ENCODE results near the gene ZP1. TPM values are rescaled to one million over a fixed set of nuclear protein-coding genes. Genes with fewer than 3 reads are reported as not detected.

ZP1 gene
- total and polyA plus RNA-seq, 2 of the 8 experiments (the other 6 are each of a cell fraction or from before 2014, with no cell fraction given): not detected

DNA sequence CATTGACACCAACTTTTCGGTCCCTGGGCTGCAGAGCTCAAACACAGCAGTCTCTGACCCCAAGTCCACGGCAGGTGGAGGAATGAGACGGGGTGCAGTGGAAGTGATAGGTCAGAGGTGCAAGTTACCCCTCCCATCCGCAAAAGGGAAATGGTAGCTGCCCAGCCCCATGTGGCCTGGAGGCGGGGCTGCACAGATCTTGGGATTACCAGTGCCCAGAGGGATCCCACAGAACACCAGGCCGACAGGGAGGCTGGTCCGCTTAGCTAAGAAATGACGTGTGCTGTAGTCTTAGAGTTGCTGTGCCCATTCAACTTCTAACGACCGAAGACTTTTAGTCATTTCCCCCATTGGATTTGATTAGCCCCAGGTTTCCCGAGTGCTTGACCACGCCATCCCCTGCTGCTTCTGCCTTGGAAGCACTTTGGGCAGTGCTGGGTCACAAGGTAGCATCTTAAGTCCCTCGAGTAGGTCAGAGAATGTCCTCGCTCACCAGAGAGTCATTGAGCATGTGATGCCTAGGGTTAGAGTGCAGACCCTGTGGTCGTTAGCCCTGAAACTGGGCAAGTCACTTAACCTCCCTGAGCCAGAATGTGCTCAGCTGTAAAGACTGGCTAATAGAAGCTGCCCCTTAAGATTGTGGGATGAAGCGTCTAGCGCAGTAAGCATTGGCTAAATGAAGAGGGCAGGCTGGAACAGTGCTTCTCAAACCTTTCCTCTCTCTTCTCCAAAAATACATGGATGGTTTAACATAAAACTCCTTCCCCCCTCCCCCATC, 15.8 kb upstream of the ZP1 start:
- Histone ChIP-seq H2BK5ac (ENCODE audit: low read depth, low read length) (no peak overlapping the region), H3K79me1 (ENCODE audit: low read depth, low read length) (no peaks in the 10 kb centered on the region), H3K18ac (ENCODE audit: extremely low read depth, low read length) (no peak overlapping the region), H2BK15ac (ENCODE audit: low read length) (no peak overlapping the region), H3K14ac (ENCODE audit: insufficient read length) (no peak overlapping the region), H2BK120ac (replicated peaks; ENCODE audit: low read depth, low read length) (no peak overlapping the region), H3K36me3 (ENCODE audit: control insufficient read depth in 2 of 4, insufficient read depth in 4 of 4, low read length in 3 of 4) (peaks cover 13 to 26% (median 21%) of the 10 kb centered on the region in 4 experiments), H2AK5ac (ENCODE audit: low read depth, low read length) (no peak overlapping the region), H4K91ac (replicated peaks; ENCODE audit: insufficient read length, low read length) (no peak overlapping the region), H3K56ac (replicated peaks; ENCODE audit: insufficient read length, low read depth, low read length) (no peak overlapping the region), H3K27me3 (replicated peaks in 1 of 4; ENCODE audit: control insufficient read depth in 3 of 4, extremely low read depth in 1 of 4, insufficient read depth in 3 of 4, low read length in 3 of 4) (peaks cover 3 to 26% (median 16%) of the 10 kb centered on the region in 4 experiments; a peak in 6 of 7 replicates), H4K20me1 (replicated peaks in 1 of 2; ENCODE audit: control insufficient read depth in 1 of 2, insufficient read depth in 2 of 2, low read length in 2 of 2) (peaks cover 5 to 18% of the 10 kb centered on the region in 2 experiments), H3K23ac (ENCODE audit: insufficient read length) (no peak overlapping the region), H2BK12ac (ENCODE audit: low read depth, low read length) (no peak overlapping the region), H3K27ac (ENCODE audit: low read depth, low read length) (no peak overlapping the region), H3K23me2 (ENCODE audit: low read depth, low read length) (no peaks in the 10 kb centered on the region; the same call in 1 of the 2 replicates), H3K9ac (replicated peaks in 1 of 4; ENCODE audit: extremely low read depth in 1 of 4, low read depth in 3 of 4, low read length in 3 of 4) (no peak overlapping the region; a peak in 2 of 7 replicates), H3K4me1 (replicated peaks in 1 of 4; ENCODE audit: control insufficient read depth in 3 of 4, insufficient read depth in 4 of 4, low read length in 3 of 4) (peaks cover 0 to 5% (median 0%) of the 10 kb centered on the region in 4 experiments; a peak in 2 of 7 replicates), H4K8ac (ENCODE audit: extremely low read depth, insufficient read depth, low read length) (no peak overlapping the region), H2AFZ (ENCODE audit: low read length) (no peak overlapping the region), H3K4me2 (ENCODE audit: insufficient read depth in 1 of 2, low read depth in 2 of 2, low read length in 2 of 2) (peak overlapping the region; percentile 65 to 69; a peak in 3 of 4 replicates), H2BK20ac (ENCODE audit: low read length) (no peak overlapping the region), H3K4me3 (ENCODE audit: extremely low read depth in 1 of 4, insufficient read depth in 2 of 4, low read depth in 3 of 4, low read length in 4 of 4) (peak overlapping the region in 1 of 4 experiments; percentile 49; a peak in 1 of 8 replicates), H4K5ac (ENCODE audit: insufficient read length, low read depth, low read length) (no peak overlapping the region), H3K4ac (replicated peaks; ENCODE audit: insufficient read length, low read depth, low read length) (no peak overlapping the region), H3K9me3 (ENCODE audit: insufficient read depth in 2 of 2, low read depth in 1 of 2, low read length in 1 of 2) (peaks cover 0 to 9% of the 10 kb centered on the region in 2 experiments; a peak in 1 of 4 replicates), H3K79me2 (ENCODE audit: control insufficient read depth in 1 of 2, insufficient read depth in 2 of 2, low read length in 2 of 2) (no peaks in the 10 kb centered on the region)
- 85% methylated on average over 17 of the region's 17 CpGs; no CpG with 5 or more reads in 1 of the 2 experiments for WGBS, 2 experiments (ENCODE audit: extremely low coverage in 1 of 2, insufficient coverage in 1 of 2, insufficient read length in 1 of 2, insufficient replicate concordance in 2 of 2, low coverage in 1 of 2, low lambda C conversion rate in 2 of 2, missing lambda C conversion rate in 1 of 2)
- CTCF ChIA-PET (ENCODE audit: partially characterized antibody): interaction anchor here (0.7 to 5.1 kb wide), 11 partner anchors 9 to 717 kb away, joined by 3 to 22 read pairs (median 4); no protein-coding TSS in a partner anchor
- POLR2A ChIA-PET (ENCODE audit: partially characterized antibody): interaction anchor here (1.0 to 7.5 kb wide), 7 partner anchors 9 to 48 kb away, joined by 3 to 54 read pairs (median 5); partner anchors contain the start of genes CCDC86 and ZP1
- DNase-seq (ENCODE audit: low read depth in 1 of 2, low spot score in 2 of 2) (no peak), FAIRE-seq (no peak)
- TF ChIP-seq SAP30 (IDR thresholded peaks at IDR 0.05; ENCODE audit: insufficient read depth, insufficient replicate concordance, low read length) (no peak), RBBP5 (IDR thresholded peaks at IDR 0.05; ENCODE audit: borderline replicate concordance, low read depth, low read length) (0 out of 2 replicates have a peak, but pooled peaks have one; percentile 16)
